ENCODE measurements around the gene VARS2.
"Not testable (repeated sequence)": the region's sequence is repeated elsewhere in the genome, so short reads cannot be mapped to it uniquely, and the experiment has no call there.

The VARS2 gene

DNA sequence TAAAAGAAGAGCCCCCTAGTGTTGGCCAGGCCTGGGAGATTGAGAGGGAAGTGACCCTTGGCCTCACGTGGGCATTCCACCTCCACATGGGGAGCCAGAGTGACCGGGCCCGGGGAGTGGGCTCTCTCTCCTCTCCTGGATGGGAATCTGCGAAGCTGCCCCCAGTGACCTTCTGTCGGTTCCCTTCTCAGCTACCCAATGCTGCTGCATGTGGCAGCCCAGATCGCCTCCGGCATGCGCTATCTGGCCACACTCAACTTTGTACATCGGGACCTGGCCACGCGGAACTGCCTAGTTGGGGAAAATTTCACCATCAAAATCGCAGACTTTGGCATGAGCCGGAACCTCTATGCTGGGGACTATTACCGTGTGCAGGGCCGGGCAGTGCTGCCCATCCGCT, 16.2 kb upstream of the VARS2 start:
- TF ChIP-seq, protein P1, sequence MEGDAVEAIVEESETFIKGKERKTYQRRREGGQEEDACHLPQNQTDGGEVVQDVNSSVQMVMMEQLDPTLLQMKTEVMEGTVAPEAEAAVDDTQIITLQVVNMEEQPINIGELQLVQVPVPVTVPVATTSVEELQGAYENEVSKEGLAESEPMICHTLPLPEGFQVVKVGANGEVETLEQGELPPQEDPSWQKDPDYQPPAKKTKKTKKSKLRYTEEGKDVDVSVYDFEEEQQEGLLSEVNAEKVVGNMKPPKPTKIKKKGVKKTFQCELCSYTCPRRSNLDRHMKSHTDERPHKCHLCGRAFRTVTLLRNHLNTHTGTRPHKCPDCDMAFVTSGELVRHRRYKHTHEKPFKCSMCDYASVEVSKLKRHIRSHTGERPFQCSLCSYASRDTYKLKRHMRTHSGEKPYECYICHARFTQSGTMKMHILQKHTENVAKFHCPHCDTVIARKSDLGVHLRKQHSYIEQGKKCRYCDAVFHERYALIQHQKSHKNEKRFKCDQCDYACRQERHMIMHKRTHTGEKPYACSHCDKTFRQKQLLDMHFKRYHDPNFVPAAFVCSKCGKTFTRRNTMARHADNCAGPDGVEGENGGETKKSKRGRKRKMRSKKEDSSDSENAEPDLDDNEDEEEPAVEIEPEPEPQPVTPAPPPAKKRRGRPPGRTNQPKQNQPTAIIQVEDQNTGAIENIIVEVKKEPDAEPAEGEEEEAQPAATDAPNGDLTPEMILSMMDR (conservative IDR thresholded peaks at IDR 0.05), result no peak
- H3K27ac ChIP-seq, result no peak overlapping the region

DNA sequence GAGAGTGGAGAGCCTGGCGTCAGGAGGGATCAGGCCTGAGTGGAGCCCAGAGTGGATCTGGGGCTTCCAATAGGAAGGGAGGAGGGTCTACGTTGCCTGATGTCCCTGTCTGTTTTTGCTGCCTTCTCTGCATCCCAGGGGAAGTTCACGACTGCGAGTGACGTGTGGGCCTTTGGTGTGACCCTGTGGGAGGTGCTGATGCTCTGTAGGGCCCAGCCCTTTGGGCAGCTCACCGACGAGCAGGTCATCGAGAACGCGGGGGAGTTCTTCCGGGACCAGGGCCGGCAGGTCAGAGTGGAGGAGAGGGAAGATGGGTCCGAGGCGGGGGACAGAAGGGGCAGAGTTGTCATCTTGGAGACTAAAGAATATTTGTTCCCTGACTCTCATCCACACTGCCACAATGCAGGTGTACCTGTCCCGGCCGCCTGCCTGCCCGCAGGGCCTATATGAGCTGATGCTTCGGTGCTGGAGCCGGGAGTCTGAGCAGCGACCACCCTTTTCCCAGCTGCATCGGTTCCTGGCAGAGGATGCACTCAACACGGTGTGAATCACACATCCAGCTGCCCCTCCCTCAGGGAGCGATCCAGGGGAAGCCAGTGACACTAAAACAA, 15.2 kb upstream of the VARS2 start:
- TF ChIP-seq, protein P1 (conservative IDR thresholded peaks at IDR 0.05), result no peak
- H3K27ac ChIP-seq, result no peak overlapping the region

- H3K27ac ChIP-seq, result no peak overlapping the region
- TF ChIP-seq, protein P1 (conservative IDR thresholded peaks at IDR 0.05), result no peak
These were observed 13.1 kb upstream of the VARS2 start for GRCh38 chr6:30900863-30901417.

DNA sequence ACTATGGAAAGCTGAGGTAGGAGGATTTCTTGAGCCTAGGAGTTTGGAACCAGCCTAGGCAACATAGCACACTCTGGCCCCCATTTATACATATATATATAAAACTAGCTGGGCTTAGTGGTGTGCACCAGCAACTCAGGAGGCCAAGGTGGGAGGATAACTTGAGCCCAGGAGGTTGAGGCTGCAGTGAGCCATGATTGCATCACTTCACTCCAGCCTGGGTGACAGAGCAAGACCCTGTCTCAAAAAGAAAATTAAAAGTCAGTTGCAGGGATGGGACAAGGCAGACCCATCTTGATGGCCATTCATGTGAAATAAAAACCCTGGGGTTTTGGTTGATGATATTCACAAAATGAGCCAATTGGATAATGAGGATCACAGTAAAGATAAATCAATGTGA, 12.6 kb upstream of the VARS2 start:
- H3K27ac ChIP-seq, result no peak overlapping the region
- TF ChIP-seq, protein P1 (conservative IDR thresholded peaks at IDR 0.05), result no peak

DNA sequence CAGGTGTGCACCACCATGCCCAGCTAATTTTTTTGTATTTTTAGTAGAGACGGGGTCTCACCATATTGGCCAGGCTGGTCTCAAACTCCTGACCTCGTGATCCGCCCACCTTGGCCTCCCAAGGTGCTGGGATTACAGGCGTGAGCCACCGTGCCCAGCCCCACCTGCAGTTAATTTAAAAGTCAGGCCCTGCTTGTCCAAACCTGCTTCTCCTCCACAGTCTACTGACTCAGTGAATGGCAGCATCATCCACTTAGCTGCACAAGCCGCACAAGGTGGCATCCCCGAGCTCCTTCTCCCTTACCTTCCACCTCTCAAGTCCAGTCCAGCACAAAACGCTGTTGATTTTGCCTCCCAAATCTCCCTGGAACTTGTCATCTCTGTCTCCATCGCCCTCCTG, 11.8 kb upstream of the VARS2 start:
- not testable (repeated sequence) for H3K27ac ChIP-seq

GRCh38 chr6:30902709-30903108, 11.3 kb upstream of the VARS2 start:
- TF ChIP-seq, protein P1 (conservative IDR thresholded peaks at IDR 0.05), result no peak
- no peak overlapping the region for H3K27ac ChIP-seq

- no peak overlapping the region for H3K27ac ChIP-seq
- TF ChIP-seq, protein P1 (conservative IDR thresholded peaks at IDR 0.05), result no peak
These were observed 10.8 kb upstream of the VARS2 start for GRCh38 chr6:30903236-30903635.

DNA sequence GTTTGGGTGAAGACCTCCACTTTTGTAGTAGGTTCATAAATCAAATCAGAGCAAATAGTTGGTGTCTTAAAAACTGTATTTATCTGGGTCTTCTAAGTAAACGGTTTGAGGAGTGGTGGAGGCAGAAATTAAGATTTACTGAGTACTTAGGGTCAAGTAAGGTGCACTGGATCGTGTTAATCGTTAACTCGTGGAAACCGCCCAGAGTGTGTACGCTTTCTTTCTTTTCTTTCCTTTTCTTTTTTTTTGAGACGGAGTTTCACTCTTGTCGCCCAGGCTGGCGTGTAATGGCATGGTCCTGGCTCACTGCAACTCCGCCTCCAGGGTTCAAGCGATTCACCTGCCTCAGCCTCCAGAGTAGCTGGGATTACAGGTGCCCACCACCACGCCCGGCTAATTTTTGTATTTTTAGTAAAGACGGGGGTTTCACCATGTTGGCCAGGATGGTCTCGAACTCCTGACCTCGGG, 6.7 kb upstream of the VARS2 start:
- H3K27ac ChIP-seq, result peak overlapping the region; percentile 71; the same call in 1 of the 2 replicates
